Osteocyte (in vitro differentiated cells): ENCODE measurements around the gene RNF215. TPM values are rescaled to one million over a fixed set of nuclear protein-coding genes. Genes with fewer than 3 reads are reported as not detected.
A peak's percentile ranks its signal among the peaks of the same experiment; 100 is the strongest.

Source experiments
- DNase-seq: peaks from one replicate; pipeline ENCODE4 v3.0.0; 2021; ENCODE audit warnings: mixed read lengths; ENCODE audit not compliant: unreplicated experiment; ENCODE audit errors: extremely low spot score
- H3K27ac Mint-ChIP-seq: one replicate; pipeline ENCODE4 v1.8.0; 2021; ENCODE audit warnings: mild to moderate bottlenecking, mixed read lengths; ENCODE audit not compliant: unreplicated experiment
- H3K27me3 Mint-ChIP-seq: one replicate; pipeline ENCODE4 v1.8.0; 2021; ENCODE audit warnings: mixed read lengths; ENCODE audit not compliant: unreplicated experiment
- H3K36me3 Mint-ChIP-seq: one replicate; pipeline ENCODE4 v1.8.0; 2021; ENCODE audit warnings: mixed read lengths; ENCODE audit not compliant: unreplicated experiment
- H3K4me1 Mint-ChIP-seq: one replicate; pipeline ENCODE4 v1.8.0; 2021; ENCODE audit warnings: mixed read lengths; ENCODE audit not compliant: unreplicated experiment
- H3K4me3 Mint-ChIP-seq: one replicate; pipeline ENCODE4 v1.8.0; 2021; ENCODE audit warnings: mild to moderate bottlenecking, moderate library complexity, mixed read lengths; ENCODE audit not compliant: unreplicated experiment
- H3K9me3 Mint-ChIP-seq: one replicate; pipeline ENCODE4 v1.8.0; 2021; ENCODE audit warnings: mixed read lengths; ENCODE audit not compliant: unreplicated experiment
- CTCF ChIP-seq: fragments of 200-600 bp; sonication (generic); IDR thresholded peaks from 2 replicates; pipeline ENCODE4 v1.5.0; 2021; ENCODE audit warnings: antibody characterized with exemption, mild to moderate bottlenecking, moderate library complexity
- total RNA-seq: library from RNA; stranded (reverse); gene quantifications from 2 replicates; pipeline ENCODE4 v1.2.1, GENCODE V29; 2021

The RNF215 gene
- total RNA-seq, 1 donor from 2014 or later: 36.6 TPM

- Mint-ChIP-seq H3K4me1 (peaks cover 8% of the 10 kb centered on the region), H3K4me3 (no peak overlapping the region), H3K27me3 (no peaks in the 10 kb centered on the region), H3K36me3 (peaks cover 48% of the 10 kb centered on the region), H3K9me3 (no peaks in the 10 kb centered on the region), H3K27ac (peak overlapping the region; percentile 18)
- no peak for TF ChIP-seq CTCF
- DNase-seq: no peak
Measured at GRCh38 chr22:30413745-30414524, 26.7 kb upstream of the RNF215 start.

GRCh38 chr22:30413001-30413400, 25.8 kb upstream of the RNF215 start:
- H3K27me3 Mint-ChIP-seq: no peaks in the 10 kb centered on the region
- peaks cover 17% of the 10 kb centered on the region for H3K4me1 Mint-ChIP-seq
- no peak for DNase-seq
- peaks cover 41% of the 10 kb centered on the region for H3K36me3 Mint-ChIP-seq
- no peaks in the 10 kb centered on the region for H3K9me3 Mint-ChIP-seq
- peak overlapping the region; percentile 35 for H3K27ac Mint-ChIP-seq
- H3K4me3 Mint-ChIP-seq: no peak overlapping the region
- no peak for TF ChIP-seq CTCF

GRCh38 chr22:30411780-30412179, 24.6 kb upstream of the RNF215 start:
- no peak for TF ChIP-seq CTCF
- no peak overlapping the region for H3K4me3 Mint-ChIP-seq
- H3K36me3 Mint-ChIP-seq: peaks cover 37% of the 10 kb centered on the region
- peaks cover 17% of the 10 kb centered on the region for H3K4me1 Mint-ChIP-seq
- H3K9me3 Mint-ChIP-seq: no peaks in the 10 kb centered on the region
- no peak for DNase-seq
- peak overlapping the region; percentile 32 for H3K27ac Mint-ChIP-seq
- H3K27me3 Mint-ChIP-seq: no peaks in the 10 kb centered on the region

- DNase-seq: no peak
- no peak for TF ChIP-seq CTCF
- Mint-ChIP-seq H3K9me3 (no peaks in the 10 kb centered on the region), H3K4me3 (no peak overlapping the region), H3K36me3 (peaks cover 33% of the 10 kb centered on the region), H3K27me3 (no peaks in the 10 kb centered on the region), H3K4me1 (peaks cover 15% of the 10 kb centered on the region), H3K27ac (peak overlapping the region; percentile 84)
Measured at GRCh38 chr22:30408388-30409102, 21.3 kb upstream of the RNF215 start.

- Mint-ChIP-seq H3K4me3 (no peak overlapping the region), H3K27me3 (no peaks in the 10 kb centered on the region)
- TF ChIP-seq CTCF: no peak
Measured at GRCh38 chr22:30406400-30406799, 19.2 kb upstream of the RNF215 start.

More at GRCh38 chr22:30406400-30406799, 19.2 kb upstream of the RNF215 start:
- Mint-ChIP-seq H3K4me1 (peaks cover 22% of the 10 kb centered on the region), H3K9me3 (no peaks in the 10 kb centered on the region), H3K27ac (no peak overlapping the region), H3K36me3 (peaks cover 26% of the 10 kb centered on the region)
- no peak for DNase-seq
